HepG2 (cell line): ENCODE results near the gene EPB41L4A. TPM values are rescaled to one million over a fixed set of nuclear protein-coding genes. Genes with fewer than 3 reads are reported as not detected.

Experiments used
- ATAC-seq: fragments of 200-7000 bp; cut with Tn5 transposase; 3 replicates; pipeline ENCODE4 v1.9.1; 2020; ENCODE audit warnings: mild to moderate bottlenecking, moderate library complexity
- BruUV-seq: library from RNA; stranded (reverse); fragments of 400-500 nt; replicated peaks from 2 replicates; lab custom pipeline; 2021; lab: Mats Ljungman, UMichigan
- CTCF ChIA-PET: fragments of 300-600 bp; formaldehyde crosslinking; extraction: SDS; loops from one replicate; lab custom pipeline; 2021; ENCODE audit warnings: low total read pairs, inconsistent platforms, low intra/inter-chr PET ratio; lab: Yijun Ruan, JAX
- POLR2A ChIA-PET: fragments of 350-600 bp; sonication (Branson Sonifier 250); formaldehyde crosslinking; loops from one replicate; lab custom pipeline; 2020; ENCODE audit warnings: antibody characterized with exemption, inconsistent platforms; lab: Yijun Ruan, JAX
- DNase-seq: peaks from one replicate; pipeline ENCODE4 v3.0.0-alpha.2; 2015; ENCODE audit warnings: low spot score
- FAIRE-seq: peaks from 3 replicates; lab custom pipeline; 2011; peaks lifted over from hg19 to GRCh38; lab: Jason Lieb, UNC
- H2AFZ ChIP-seq: one replicate; pipeline ENCODE4 v1.6.1; 2011; ENCODE audit warnings: low read length, inconsistent platforms
- H3K27ac ChIP-seq: fragments of 300-600 bp; 3 replicates; pipeline ENCODE4 v1.8.0; 2011; ENCODE audit warnings: mixed run types, mild to moderate bottlenecking, mixed read lengths, low read length, inconsistent platforms; ENCODE audit not compliant: insufficient read depth; ENCODE audit errors: extremely low read length
- H3K27me3 ChIP-seq, 2 experiments: fragments of 200-600 bp in 1 of 2; 2 replicates in 1 of 2; 3 replicates in 1 of 2; pipeline versions ENCODE4 v1.6.0 to v1.8.0; 2011; ENCODE audit warnings: low read length in 2 of 2, mild to moderate bottlenecking in 2 of 2, moderate library complexity in 2 of 2, inconsistent platforms in 1 of 2; ENCODE audit not compliant: insufficient read depth in 2 of 2, control insufficient read depth in 1 of 2
- H3K36me3 ChIP-seq, 2 experiments: fragments of 200-600 bp in 1 of 2; replicated peaks in 1 of 2; 2 replicates in 1 of 2; 3 replicates in 1 of 2; pipeline versions ENCODE4 v1.5.1 to v1.8.0; 2011; ENCODE audit warnings: low read length in 2 of 2, inconsistent platforms in 1 of 2; ENCODE audit not compliant: insufficient read depth in 2 of 2, control insufficient read depth in 1 of 2
- H3K4me1 ChIP-seq: 2 replicates; pipeline ENCODE4 v1.5.1; 2012; ENCODE audit warnings: low read length, inconsistent platforms; ENCODE audit not compliant: insufficient read depth
- H3K4me2 ChIP-seq: 2 replicates; pipeline ENCODE4 v1.6.0; 2011; ENCODE audit warnings: low read depth, low read length, inconsistent platforms
- H3K4me3 ChIP-seq, 3 experiments: fragments of 200-600 bp in 1 of 3; sonication (generic), shearing (Covaris generic) in 1 of 3; replicated peaks in 1 of 3; 2 replicates each; pipeline ENCODE4 v1.5.1; 2011 to 2016; ENCODE audit warnings: low read length in 3 of 3, inconsistent platforms in 2 of 3, low read depth in 2 of 3, mild to moderate bottlenecking in 2 of 3, control low read depth in 1 of 3, mixed read lengths in 1 of 3; ENCODE audit not compliant: insufficient read depth in 1 of 3
- H3K79me2 ChIP-seq: one replicate; pipeline ENCODE4 v1.6.1; 2011; ENCODE audit warnings: low read length, inconsistent platforms; ENCODE audit not compliant: insufficient read depth
- H3K9ac ChIP-seq: 2 replicates; pipeline ENCODE4 v1.6.0; 2011; ENCODE audit warnings: mild to moderate bottlenecking, low read depth, low read length, inconsistent platforms; ENCODE audit not compliant: insufficient read depth
- H3K9me3 ChIP-seq: 2 replicates; pipeline ENCODE4 v1.5.1; 2012; ENCODE audit warnings: mild to moderate bottlenecking, low read length
- H4K20me1 ChIP-seq: 2 replicates; pipeline ENCODE4 v1.6.0; 2011; ENCODE audit warnings: inconsistent platforms, mild to moderate bottlenecking, low read length, moderate library complexity; ENCODE audit not compliant: insufficient read depth
- CBFB ChIP-seq: sonication (generic); formaldehyde crosslinking; IDR thresholded peaks from 2 replicates; pipeline ENCODE4 v1.4.0; 2020; ENCODE audit warnings: missing genetic modification reagents
- NR2F6 ChIP-seq, 2 experiments: IDR thresholded peaks; 2 replicates each; pipeline ENCODE4 v1.6.1; 2016; ENCODE audit warnings: antibody characterized with exemption in 1 of 2, mild to moderate bottlenecking in 1 of 2
- TOE1 ChIP-seq: sonication (generic); formaldehyde crosslinking; IDR thresholded peaks from 2 replicates; pipeline ENCODE4 v1.4.0; 2020; ENCODE audit warnings: mild to moderate bottlenecking, missing genetic modification reagents
- ZNF180 ChIP-seq: sonication (generic); formaldehyde crosslinking; IDR thresholded peaks from 2 replicates; pipeline ENCODE4 v1.4.0; 2020; ENCODE audit warnings: low read depth, missing genetic modification reagents, borderline replicate concordance
- ZNF414 ChIP-seq: sonication (generic); formaldehyde crosslinking; IDR thresholded peaks from 2 replicates; pipeline ENCODE4 v1.5.0; 2020; ENCODE audit warnings: missing genetic modification reagents
- ZNF605 ChIP-seq: sonication (generic); formaldehyde crosslinking; IDR thresholded peaks from 2 replicates; pipeline ENCODE4 v1.8.0; 2022; ENCODE audit warnings: mild to moderate bottlenecking, missing genetic modification reagents
- ZNF710 ChIP-seq: sonication (generic); formaldehyde crosslinking; IDR thresholded peaks from 2 replicates; pipeline ENCODE4 v1.5.0; 2020; ENCODE audit warnings: mild to moderate bottlenecking, missing genetic modification reagents, borderline replicate concordance
- ZNF780A ChIP-seq: sonication (generic); formaldehyde crosslinking; IDR thresholded peaks from 2 replicates; pipeline ENCODE4 v1.8.0; 2022; ENCODE audit warnings: mild to moderate bottlenecking, missing genetic modification reagents, moderate library complexity
- WGBS: methylation state at CpG from one replicate; pipeline ENCODE4 v1.1.6; 2017; ENCODE audit warnings: low lambda C conversion rate; 5-methylcytosine and 5-hydroxymethylcytosine counted together
- in situ Hi-C: cut with HindIII; loops from 2 replicates; pipeline ENCODE4 v1.10.0; 2017; ENCODE audit warnings: low pct_unique_long_range_greater_than_20kb; ENCODE audit not compliant: extremely low pct_ligation_motif_present
- intact Hi-C: fragments of 100-400 bp; cut with micrococcal nuclease; formaldehyde crosslinking; loops from one replicate; pipeline ENCODE4 v1.10.0; 2022; ENCODE audit not compliant: unreplicated experiment
- polyA plus RNA-seq, 8 experiments: library from polyadenylated mRNA; depleted of rRNA in 3 of 8; stranded (reverse) in 7 of 8; unstranded in 1 of 8; fragments of >200 nt; fragmentation: Illumina TruSeq in 4 of 8; extraction: Trizol in 4 of 8; gene quantifications; 2 replicates each; pipeline versions ENCODE4 v1.2.1 to v1.2.3, GENCODE V29; 2011 to 2016; ENCODE audit warnings: low read depth in 4 of 8, missing spikeins in 1 of 8, mixed read lengths in 1 of 8; ENCODE audit not compliant: insufficient read depth in 1 of 8
- total RNA-seq, 5 experiments: library from RNA; depleted of rRNA; stranded (reverse); fragments of >200 nt; fragmentation: Illumina TruSeq; extraction: Trizol; gene quantifications; 2 replicates each; pipeline ENCODE4 v1.2.3, GENCODE V29; 2016; ENCODE audit warnings: low read depth in 1 of 5

The EPB41L4A gene
- total and polyA plus RNA-seq, 2 of the 13 experiments (the other 11 are each of a cell fraction or from before 2014, with no cell fraction given), result 0.07 TPM; not detected in 1

GRCh38 chr5:112136773-112137172 lies 282.3 kb downstream of the EPB41L4A start:
- H2AFZ ChIP-seq, result no peak overlapping the region
- no peak for DNase-seq
- ChIA-PET CTCF (no interaction called here), POLR2A (no interaction called here)
- no peaks in the 10 kb centered on the region for H3K27me3 ChIP-seq
- H3K36me3 ChIP-seq, result no peaks in the 10 kb centered on the region
- intact Hi-C loops (no loop called here), in situ Hi-C loops (no loop called here)
- WGBS, result 52% methylated on average over 6 of the region's 6 CpGs
- H3K9me3 ChIP-seq, result no peaks in the 10 kb centered on the region
- no peak overlapping the region for H3K9ac ChIP-seq
- no peak overlapping the region for H3K4me2 ChIP-seq
- BruUV-seq, result no TSS peak
- no peak for FAIRE-seq
- no peak overlapping the region for H3K4me3 ChIP-seq
- H3K27ac ChIP-seq, result no peak overlapping the region
- H3K4me1 ChIP-seq, result no peaks in the 10 kb centered on the region
- no peaks in the 10 kb centered on the region for H3K79me2 ChIP-seq
- H4K20me1 ChIP-seq, result no peaks in the 10 kb centered on the region
- ATAC-seq, result no peak
- TF ChIP-seq ZNF780A (CRISPR knock-in tag) (no peak), CBFB (CRISPR knock-in tag) (no peak), TOE1 (CRISPR knock-in tag) (no peak), ZNF414 (CRISPR knock-in tag) (no peak), ZNF710 (no peak), ZNF180 (CRISPR knock-in tag) (no peak), ZNF605 (CRISPR knock-in tag) (no peak), NR2F6 (IDR thresholded peaks at IDR 0.05) (no peak), NR2F6 (CRISPR knock-in tag; IDR thresholded peaks at IDR 0.05) (no peak)
- TF ChIP-seq, all 625 proteins: peak for 0
